SK-N-SH (cell line): ENCODE results near the gene CRYBG1. TPM values are rescaled to one million over a fixed set of nuclear protein-coding genes. Genes with fewer than 3 reads are reported as not detected.

ENCODE experiments used
- CTCF ChIA-PET: fragments of 300-600, 350-600 bp; formaldehyde crosslinking; extraction: SDS; loops from one replicate; lab custom pipeline; 2021; lab: Yijun Ruan, JAX
- POLR2A ChIA-PET: fragments of 350-600 bp; sonication (Branson Sonifier 250); formaldehyde crosslinking; extraction: SDS; loops from one replicate; lab custom pipeline; 2020; ENCODE audit warnings: antibody characterized with exemption, inconsistent platforms; lab: Yijun Ruan, JAX
- DNase-seq: peaks from one replicate; pipeline ENCODE4 v3.0.0; 2012
- H2AFZ ChIP-seq: fragments of 200-600 bp; sonication (generic); 2 replicates; pipeline ENCODE4 v1.8.1; 2016; ENCODE audit warnings: antibody characterized with exemption, mild to moderate bottlenecking, low read depth
- H3F3A ChIP-seq: fragments of 200-600 bp; sonication (generic); replicated peaks from 2 replicates; pipeline ENCODE3; 2016; ENCODE audit warnings: antibody characterized with exemption, mild to moderate bottlenecking; ENCODE audit not compliant: insufficient read depth
- H3K27ac ChIP-seq, 2 experiments: fragments of 200-500 bp in 1 of 2; fragments of 200-600 bp in 1 of 2; sonication (Bioruptor generic) in 1 of 2; sonication (generic), shearing (Covaris generic) in 1 of 2; 2 replicates each; pipeline versions ENCODE4 v1.5.1 to v1.6.1; 2014 to 2016; ENCODE audit warnings: low read depth in 2 of 2, inconsistent platforms in 1 of 2, low read length in 1 of 2, mild to moderate bottlenecking in 1 of 2, mixed read lengths in 1 of 2
- H3K27me3 ChIP-seq: fragments of 200-600 bp; sonication (generic), shearing (Covaris generic); 2 replicates; pipeline ENCODE4 v1.6.1; 2016; ENCODE audit warnings: mixed run types; ENCODE audit not compliant: insufficient read depth
- H3K36me3 ChIP-seq, 2 experiments: fragments of 200-500 bp in 1 of 2; fragments of 200-600 bp in 1 of 2; sonication (Bioruptor generic) in 1 of 2; sonication (generic) in 1 of 2; replicated peaks in 1 of 2; 2 replicates each; pipeline versions ENCODE3 to v1.5.1; 2014 to 2016; ENCODE audit warnings: low read length in 1 of 2, mild to moderate bottlenecking in 1 of 2; ENCODE audit not compliant: insufficient read depth in 2 of 2, control insufficient read depth in 1 of 2
- H3K4me1 ChIP-seq, 2 experiments: fragments of 200-500 bp in 1 of 2; fragments of 200-600 bp in 1 of 2; sonication (Bioruptor generic) in 1 of 2; sonication (generic), shearing (Covaris generic) in 1 of 2; 2 replicates each; pipeline versions ENCODE4 v1.5.1 to v1.6.1; 2014 to 2016; ENCODE audit warnings: low read depth in 1 of 2, low read length in 1 of 2, mixed run types in 1 of 2; ENCODE audit not compliant: insufficient read depth in 2 of 2, control insufficient read depth in 1 of 2
- H3K4me2 ChIP-seq: fragments of 200-600 bp; sonication (generic), shearing (Covaris generic); 2 replicates; pipeline ENCODE4 v1.6.1; 2017; ENCODE audit warnings: mixed run types
- H3K4me3 ChIP-seq, 2 experiments: fragments of 200-500 bp in 1 of 2; fragments of 200-600 bp in 1 of 2; sonication (Bioruptor generic) in 1 of 2; sonication (generic), shearing (Covaris generic) in 1 of 2; 2 replicates each; pipeline versions ENCODE4 v1.5.1 to v1.8.1; 2014 to 2016; ENCODE audit warnings: low read depth in 2 of 2, inconsistent platforms in 1 of 2, low read length in 1 of 2, mild to moderate bottlenecking in 1 of 2, mixed read lengths in 1 of 2, moderate library complexity in 1 of 2
- H3K79me2 ChIP-seq: fragments of 200-600 bp; sonication (generic); 2 replicates; pipeline ENCODE4 v1.8.1; 2017; ENCODE audit warnings: mild to moderate bottlenecking; ENCODE audit not compliant: insufficient read depth
- H3K9ac ChIP-seq: fragments of 200-600 bp; sonication (generic); 2 replicates; pipeline ENCODE4 v1.6.1; 2017; ENCODE audit warnings: mixed run types
- H3K9me2 ChIP-seq: fragments of 200-600 bp; sonication (generic); 2 replicates; pipeline ENCODE4 v1.6.1; 2017; ENCODE audit warnings: mixed run types
- H3K9me3 ChIP-seq: fragments of 200-600 bp; sonication (generic); 2 replicates; pipeline ENCODE4 v1.6.1; 2017; ENCODE audit warnings: mixed run types, mild to moderate bottlenecking, moderate library complexity
- H4K20me1 ChIP-seq: fragments of 200-600 bp; sonication (generic); 2 replicates; pipeline ENCODE4 v1.6.1; 2017; ENCODE audit warnings: mild to moderate bottlenecking, mixed run types; ENCODE audit not compliant: insufficient read depth
- CHD2 ChIP-seq: fragments of 150-350 bp; IDR thresholded peaks from 2 replicates; pipeline ENCODE4 v1.6.1; 2018; ENCODE audit warnings: low read length; ENCODE audit not compliant: partially characterized antibody
- CTCF ChIP-seq: fragments of 200-600 bp; sonication (generic); IDR thresholded peaks from 2 replicates; pipeline ENCODE4 v1.6.1; 2017; ENCODE audit warnings: antibody characterized with exemption, mild to moderate bottlenecking, moderate library complexity
- EP300 ChIP-seq, 2 experiments: IDR thresholded peaks; 2 replicates each; pipeline versions ENCODE4 v1.4.0 to v1.6.1; 2012; ENCODE audit warnings: borderline replicate concordance in 1 of 2, low read depth in 1 of 2, low read length in 1 of 2
- EZH2phosphoT487 ChIP-seq: fragments of 200-600 bp; sonication (generic); IDR thresholded peaks from 2 replicates; pipeline ENCODE4 v1.6.1; 2017; ENCODE audit warnings: low read depth, mixed run types, mild to moderate bottlenecking, antibody characterized with exemption, moderate library complexity, borderline replicate concordance
- FOXJ3 ChIP-seq: sonication (generic); formaldehyde crosslinking; IDR thresholded peaks from 2 replicates; pipeline ENCODE4 v1.5.1; 2020; ENCODE audit warnings: mild to moderate bottlenecking, missing genetic modification reagents
- GATA2 ChIP-seq: sonication (generic); formaldehyde crosslinking; IDR thresholded peaks from 2 replicates; pipeline ENCODE4 v1.5.0; 2020; ENCODE audit warnings: mild to moderate bottlenecking, missing genetic modification reagents
- JUND ChIP-seq: IDR thresholded peaks from 2 replicates; pipeline ENCODE4 v1.4.0; 2012
- MAX ChIP-seq: IDR thresholded peaks from 2 replicates; pipeline ENCODE4 v1.4.0; 2012; ENCODE audit warnings: low read depth
- MEF2A ChIP-seq: IDR thresholded peaks from 2 replicates; pipeline ENCODE4 v1.4.0; 2012; ENCODE audit warnings: low read depth, borderline replicate concordance
- MXI1 ChIP-seq: IDR thresholded peaks from 2 replicates; pipeline ENCODE4 v1.6.1; 2012; ENCODE audit warnings: mild to moderate bottlenecking, low read depth, low read length, improper control_type of control experiment
- NRF1 ChIP-seq: IDR thresholded peaks from 2 replicates; pipeline ENCODE4 v1.6.1; 2012; ENCODE audit warnings: low read depth, mild to moderate bottlenecking, low read length
- POLR2AphosphoS5 ChIP-seq: IDR thresholded peaks from 2 replicates; pipeline ENCODE4 v1.6.1; 2012; ENCODE audit warnings: low read depth, low read length
- RAD21 ChIP-seq: IDR thresholded peaks from 2 replicates; pipeline ENCODE4 v1.6.1; 2012; ENCODE audit warnings: mild to moderate bottlenecking, low read length
- TAF1 ChIP-seq: IDR thresholded peaks from 2 replicates; pipeline ENCODE4 v1.6.1; 2012; ENCODE audit warnings: low read depth, mild to moderate bottlenecking, low read length, moderate library complexity, borderline replicate concordance
- TCF12 ChIP-seq: IDR thresholded peaks from 2 replicates; pipeline ENCODE4 v1.4.0; 2012
- USF2 ChIP-seq: fragments of 150-350 bp; IDR thresholded peaks from 2 replicates; pipeline ENCODE4 v1.6.1; 2017; ENCODE audit warnings: antibody characterized with exemption, low read length, low read depth, borderline replicate concordance
- ZBTB33 ChIP-seq: IDR thresholded peaks from 2 replicates; pipeline ENCODE4 v1.4.0; 2012; ENCODE audit warnings: low read depth, borderline replicate concordance
- whole genome bisulfite sequencing: methylation state at CpG from one replicate; pipeline ENCODE4 v1.1.6; 2017; ENCODE audit warnings: low lambda C conversion rate; 5-methylcytosine and 5-hydroxymethylcytosine counted together
- polyA plus RNA-seq, 3 experiments: library from polyadenylated mRNA; depleted of rRNA; stranded (reverse); fragments of >200 nt; gene quantifications; 2 replicates each; pipeline ENCODE4 v1.2.3, GENCODE V29; 2012
- TF ChIP-seq, protein P1 (sequence below): fragments of 150-350 bp; IDR thresholded peaks from 2 replicates; pipeline ENCODE4 v1.6.1; 2016; ENCODE audit warnings: mild to moderate bottlenecking, low read depth, low read length
- TF ChIP-seq, protein P2 (sequence below): IDR thresholded peaks from 2 replicates; pipeline ENCODE4 v1.4.0; 2012; ENCODE audit warnings: low read depth, borderline replicate concordance
- TF ChIP-seq, protein P3 (sequence below): IDR thresholded peaks from 2 replicates; pipeline ENCODE4; 2012

Gene CRYBG1
- polyA plus RNA-seq, 1 of the 3 experiments (the other 2 are of a cell fraction) = 13.8 TPM

DNA sequence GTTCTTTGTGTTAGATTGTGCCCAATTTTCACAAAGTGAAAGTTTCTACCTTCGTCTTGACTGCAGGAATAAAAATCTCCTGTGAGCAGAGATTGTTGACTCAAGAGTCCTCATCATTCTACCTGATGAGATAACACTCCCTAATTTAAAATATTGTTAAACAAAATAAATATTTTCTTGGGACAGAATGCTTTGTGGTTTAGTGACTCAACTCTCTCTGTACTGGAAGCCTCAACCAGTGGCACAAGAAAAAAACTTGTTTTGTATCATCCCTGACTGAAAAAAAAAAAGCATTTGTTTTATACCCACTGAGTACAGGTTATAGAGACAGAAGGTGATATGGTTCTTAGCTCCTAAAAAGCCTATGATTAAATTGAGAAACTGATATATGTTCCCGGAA is 78.9 kb downstream of the CRYBG1 start:
- no peak overlapping the region for H2AFZ ChIP-seq
- H3K36me3 ChIP-seq = no peaks in the 10 kb centered on the region
- H3K79me2 ChIP-seq = no peaks in the 10 kb centered on the region
- no peaks in the 10 kb centered on the region for H3K9me3 ChIP-seq
- no peak for DNase-seq
- WGBS = 33% methylated on average over 2 of the region's 2 CpGs
- TF ChIP-seq JUND = 0 out of 2 replicates have a peak, but pooled peaks have one; percentile 4
- no peak for TF ChIP-seq FOXJ3 (CRISPR knock-in tag)
- ChIA-PET POLR2A (interaction anchor here (0.6 kb wide), 1 partner anchor 535 kb away, joined by 4 read pairs; the partner anchor contains the start of gene CD24), CTCF (interaction anchor here (0.6 to 6.7 kb wide), 4 partner anchors 79 to 636 kb away, joined by 3 to 64 read pairs (median 6); partner anchors contain the start of gene CRYBG1)
- peaks cover 35% of the 10 kb centered on the region for H3K27me3 ChIP-seq
- H3K27ac ChIP-seq = no peak overlapping the region
- H3K4me2 ChIP-seq = no peak overlapping the region
- H3K4me3 ChIP-seq = no peak overlapping the region
- no peak overlapping the region for H3K9ac ChIP-seq
- no peaks in the 10 kb centered on the region for H3K4me1 ChIP-seq
- no peaks in the 10 kb centered on the region for H4K20me1 ChIP-seq
- peaks cover 3% of the 10 kb centered on the region for H3F3A ChIP-seq
- no peaks in the 10 kb centered on the region for H3K9me2 ChIP-seq

GRCh38 chr6:106440546-106440945 is 80.0 kb downstream of the CRYBG1 start:
- WGBS = 32% methylated on average over 2 of the region's 2 CpGs
- Histone ChIP-seq H3K4me1 (no peaks in the 10 kb centered on the region), H3K4me2 (no peak overlapping the region), H3K9me2 (no peaks in the 10 kb centered on the region), H3K79me2 (no peaks in the 10 kb centered on the region), H3K27me3 (peaks cover 35% of the 10 kb centered on the region), H3K36me3 (no peaks in the 10 kb centered on the region), H3K9me3 (no peaks in the 10 kb centered on the region), H3K9ac (no peak overlapping the region), H3K4me3 (no peak overlapping the region), H4K20me1 (no peaks in the 10 kb centered on the region), H3F3A (peaks cover 3% of the 10 kb centered on the region), H2AFZ (no peak overlapping the region), H3K27ac (no peak overlapping the region)
- CTCF ChIA-PET = interaction anchor here (0.8 to 6.7 kb wide), 6 partner anchors 11 to 557 kb away, joined by 3 to 64 read pairs (median 7); no protein-coding TSS in a partner anchor
- POLR2A ChIA-PET = no interaction called here
- no peak for DNase-seq
- TF ChIP-seq CHD2 = no peak
- TF ChIP-seq, protein P1, sequence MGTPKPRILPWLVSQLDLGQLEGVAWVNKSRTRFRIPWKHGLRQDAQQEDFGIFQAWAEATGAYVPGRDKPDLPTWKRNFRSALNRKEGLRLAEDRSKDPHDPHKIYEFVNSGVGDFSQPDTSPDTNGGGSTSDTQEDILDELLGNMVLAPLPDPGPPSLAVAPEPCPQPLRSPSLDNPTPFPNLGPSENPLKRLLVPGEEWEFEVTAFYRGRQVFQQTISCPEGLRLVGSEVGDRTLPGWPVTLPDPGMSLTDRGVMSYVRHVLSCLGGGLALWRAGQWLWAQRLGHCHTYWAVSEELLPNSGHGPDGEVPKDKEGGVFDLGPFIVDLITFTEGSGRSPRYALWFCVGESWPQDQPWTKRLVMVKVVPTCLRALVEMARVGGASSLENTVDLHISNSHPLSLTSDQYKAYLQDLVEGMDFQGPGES = no peak
- TF ChIP-seq JUND = no peak
- TF ChIP-seq, protein P2, sequence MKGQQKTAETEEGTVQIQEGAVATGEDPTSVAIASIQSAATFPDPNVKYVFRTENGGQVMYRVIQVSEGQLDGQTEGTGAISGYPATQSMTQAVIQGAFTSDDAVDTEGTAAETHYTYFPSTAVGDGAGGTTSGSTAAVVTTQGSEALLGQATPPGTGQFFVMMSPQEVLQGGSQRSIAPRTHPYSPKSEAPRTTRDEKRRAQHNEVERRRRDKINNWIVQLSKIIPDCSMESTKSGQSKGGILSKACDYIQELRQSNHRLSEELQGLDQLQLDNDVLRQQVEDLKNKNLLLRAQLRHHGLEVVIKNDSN = no peak
- TF ChIP-seq NRF1 = no peak
- no peak for TF ChIP-seq TAF1
- no peak for TF ChIP-seq MEF2A
- no peak for TF ChIP-seq GATA2
- TF ChIP-seq MXI1 = no peak
- no peak for TF ChIP-seq POLR2AphosphoS5
- no peak for TF ChIP-seq EZH2phosphoT487
- TF ChIP-seq, protein P3, sequence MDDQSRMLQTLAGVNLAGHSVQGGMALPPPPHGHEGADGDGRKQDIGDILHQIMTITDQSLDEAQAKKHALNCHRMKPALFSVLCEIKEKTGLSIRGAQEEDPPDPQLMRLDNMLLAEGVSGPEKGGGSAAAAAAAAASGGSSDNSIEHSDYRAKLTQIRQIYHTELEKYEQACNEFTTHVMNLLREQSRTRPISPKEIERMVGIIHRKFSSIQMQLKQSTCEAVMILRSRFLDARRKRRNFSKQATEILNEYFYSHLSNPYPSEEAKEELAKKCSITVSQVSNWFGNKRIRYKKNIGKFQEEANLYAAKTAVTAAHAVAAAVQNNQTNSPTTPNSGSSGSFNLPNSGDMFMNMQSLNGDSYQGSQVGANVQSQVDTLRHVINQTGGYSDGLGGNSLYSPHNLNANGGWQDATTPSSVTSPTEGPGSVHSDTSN = no peak
- TF ChIP-seq TCF12 = no peak
- TF ChIP-seq MAX = no peak
- no peak for TF ChIP-seq RAD21
- no peak for TF ChIP-seq ZBTB33
- TF ChIP-seq CTCF = no peak
- no peak for TF ChIP-seq USF2
- TF ChIP-seq EP300 (IDR thresholded peaks at IDR 0.05; ENCODE audit: borderline replicate concordance in 1 of 2, low read depth in 1 of 2, low read length in 1 of 2) = no peak
